H9 (cell line): ENCODE measurements around the gene AGGF1. TPM values are rescaled to one million over a fixed set of nuclear protein-coding genes. Genes with fewer than 3 reads are reported as not detected.
"Not testable (repeated sequence)": the region's sequence is repeated elsewhere in the genome, so short reads cannot be mapped to it uniquely, and the experiment has no call there.

Experiments used
- DNase-seq: peaks from one replicate; pipeline ENCODE4 v3.0.0-alpha.2; 2017
- H2AFZ ChIP-seq: one replicate; pipeline ENCODE4 v1.6.1; 2013; ENCODE audit warnings: mild to moderate bottlenecking, low read length, control low read depth, moderate library complexity
- H2AK5ac ChIP-seq: 2 replicates; pipeline ENCODE4 v1.6.1; 2013; ENCODE audit warnings: low read length, control low read depth, mixed read lengths; ENCODE audit not compliant: insufficient read length
- H2BK120ac ChIP-seq: one replicate; pipeline ENCODE4 v1.6.1; 2013; ENCODE audit warnings: low read depth, mild to moderate bottlenecking, low read length, control low read depth, inconsistent platforms; ENCODE audit not compliant: poor library complexity, severe bottlenecking
- H2BK12ac ChIP-seq: 2 replicates; pipeline ENCODE4 v1.6.1; 2013; ENCODE audit warnings: low read length, control low read depth, mixed read lengths, low read depth; ENCODE audit not compliant: insufficient read length
- H2BK15ac ChIP-seq: 2 replicates; pipeline ENCODE4 v1.6.1; 2013; ENCODE audit warnings: low read depth, low read length, control low read depth
- H2BK20ac ChIP-seq: one replicate; pipeline ENCODE4 v1.6.1; 2013; ENCODE audit warnings: low read depth, mild to moderate bottlenecking, low read length, control low read depth, inconsistent platforms; ENCODE audit not compliant: poor library complexity, severe bottlenecking
- H2BK5ac ChIP-seq: 2 replicates; pipeline ENCODE4 v1.6.1; 2013; ENCODE audit warnings: low read length, control low read depth, mixed read lengths; ENCODE audit not compliant: insufficient read length
- H3K14ac ChIP-seq: 2 replicates; pipeline ENCODE4 v1.6.1; 2013; ENCODE audit warnings: low read length, control low read depth; ENCODE audit not compliant: insufficient read depth
- H3K18ac ChIP-seq: 2 replicates; pipeline ENCODE4 v1.6.1; 2013; ENCODE audit warnings: low read depth, mild to moderate bottlenecking, mixed read lengths, low read length, control low read depth; ENCODE audit not compliant: insufficient read length
- H3K23ac ChIP-seq: 2 replicates; pipeline ENCODE4 v1.6.1; 2013; ENCODE audit warnings: low read length, control low read depth, mixed read lengths, low read depth; ENCODE audit not compliant: insufficient read length
- H3K23me2 ChIP-seq: 2 replicates; pipeline ENCODE4 v1.6.1; 2013; ENCODE audit warnings: low read depth, mild to moderate bottlenecking, mixed read lengths, low read length, control low read depth; ENCODE audit not compliant: insufficient read length, poor library complexity, severe bottlenecking
- H3K27ac ChIP-seq: 2 replicates; pipeline ENCODE4 v1.5.1; 2013; ENCODE audit warnings: low read length, control low read depth, mixed read lengths, low read depth; ENCODE audit not compliant: insufficient read length
- H3K27me3 ChIP-seq: 2 replicates; pipeline ENCODE4 v1.6.1; 2013; ENCODE audit warnings: low read length, control low read depth, inconsistent platforms; ENCODE audit not compliant: insufficient read depth
- H3K4ac ChIP-seq: 2 replicates; pipeline ENCODE4 v1.6.1; 2013; ENCODE audit warnings: low read depth, mild to moderate bottlenecking, control low read depth, inconsistent platforms, low read length, moderate library complexity
- H3K4me1 ChIP-seq: 2 replicates; pipeline ENCODE4 v1.6.1; 2013; ENCODE audit warnings: low read length, control low read depth, inconsistent platforms; ENCODE audit not compliant: insufficient read depth
- H3K4me2 ChIP-seq: 2 replicates; pipeline ENCODE4 v1.6.1; 2013; ENCODE audit warnings: low read length, control low read depth, mixed read lengths; ENCODE audit not compliant: insufficient read length, insufficient read depth
- H3K56ac ChIP-seq: 2 replicates; pipeline ENCODE4 v1.6.1; 2013; ENCODE audit warnings: low read depth, mild to moderate bottlenecking, mixed read lengths, low read length, control low read depth; ENCODE audit not compliant: insufficient read length
- H3K79me1 ChIP-seq: 2 replicates; pipeline ENCODE4 v1.6.1; 2013; ENCODE audit warnings: low read depth, mild to moderate bottlenecking, moderate library complexity, low read length, control low read depth, inconsistent platforms; ENCODE audit not compliant: insufficient read depth, poor library complexity, severe bottlenecking
- H3K79me2 ChIP-seq: 2 replicates; pipeline ENCODE4 v1.6.1; 2013; ENCODE audit warnings: low read length, control low read depth, inconsistent platforms; ENCODE audit not compliant: insufficient read depth
- H3K9ac ChIP-seq: 2 replicates; pipeline ENCODE4 v1.6.1; 2013; ENCODE audit warnings: low read length, control low read depth, mixed read lengths; ENCODE audit not compliant: insufficient read length; ENCODE audit errors: extremely low read depth
- H3K9me3 ChIP-seq: one replicate; pipeline ENCODE4 v1.6.1; 2013; ENCODE audit warnings: low read depth, low read length, inconsistent platforms; ENCODE audit not compliant: control insufficient read depth
- H3T11ph ChIP-seq: one replicate; pipeline ENCODE4 v1.6.1; 2013; ENCODE audit warnings: mild to moderate bottlenecking, low read length, control low read depth, inconsistent platforms
- H4K20me1 ChIP-seq: one replicate; pipeline ENCODE4 v1.6.1; 2013; ENCODE audit not compliant: control insufficient read depth, insufficient read length, insufficient read depth
- H4K5ac ChIP-seq: 2 replicates; pipeline ENCODE4 v1.6.1; 2013; ENCODE audit warnings: low read depth, mild to moderate bottlenecking, mixed read lengths, low read length, control low read depth; ENCODE audit not compliant: insufficient read length
- H4K8ac ChIP-seq: replicated peaks from 2 replicates; pipeline ENCODE4 v1.6.1; 2013; ENCODE audit warnings: low read length, control low read depth, mixed read lengths, low read depth; ENCODE audit not compliant: insufficient read length
- H4K91ac ChIP-seq: 2 replicates; pipeline ENCODE4 v1.6.1; 2013; ENCODE audit warnings: low read depth, mild to moderate bottlenecking, moderate library complexity, mixed read lengths, low read length, control low read depth; ENCODE audit not compliant: insufficient read length
- H3K27ac Mint-ChIP-seq, 3 experiments: 2 replicates in 2 of 3; 3 replicates in 1 of 3; pipeline ENCODE4 v1.8.0; 2020 to 2021; ENCODE audit warnings: mixed read lengths in 3 of 3, mild to moderate bottlenecking in 1 of 3, moderate library complexity in 1 of 3
- H3K27me3 Mint-ChIP-seq: 2 replicates; pipeline ENCODE4 v1.8.0; 2021; ENCODE audit warnings: low read depth, mild to moderate bottlenecking, moderate library complexity, mixed read lengths
- H3K36me3 Mint-ChIP-seq, 3 experiments: 2 replicates in 2 of 3; 3 replicates in 1 of 3; pipeline ENCODE4 v1.8.0; 2020 to 2021; ENCODE audit warnings: low read depth in 3 of 3, mixed read lengths in 3 of 3; ENCODE audit not compliant: insufficient read depth in 1 of 3
- H3K4me1 Mint-ChIP-seq, 2 experiments: 2 replicates each; pipeline ENCODE4 v1.8.0; 2020; ENCODE audit warnings: mixed read lengths in 2 of 2
- H3K4me3 Mint-ChIP-seq, 2 experiments: 2 replicates in 1 of 2; 3 replicates in 1 of 2; pipeline ENCODE4 v1.8.0; 2020 to 2021; ENCODE audit warnings: mild to moderate bottlenecking in 2 of 2, mixed read lengths in 2 of 2, moderate library complexity in 1 of 2
- H3K9me3 Mint-ChIP-seq, 2 experiments: 2 replicates in 1 of 2; 3 replicates in 1 of 2; pipeline ENCODE4 v1.8.0; 2020; ENCODE audit warnings: mild to moderate bottlenecking in 2 of 2, mixed read lengths in 2 of 2, moderate library complexity in 1 of 2
- WGBS: extraction: QIAGEN DNeasy Blood & Tissue Kit; methylation state at CpG from one replicate; pipeline ENCODE4 v1.1.7; 2013; ENCODE audit warnings: missing lambda C conversion rate, low lambda C conversion rate, mixed read lengths; ENCODE audit not compliant: insufficient read length; ENCODE audit errors: extremely low coverage; 5-methylcytosine and 5-hydroxymethylcytosine counted together
- total RNA-seq: library from RNA; stranded (reverse); gene quantifications from 2 replicates; pipeline ENCODE4 v1.2.1, GENCODE V29; 2021
- TF ChIP-seq, protein P1 (sequence below): fragments of 200-600 bp; sonication (generic); conservative IDR thresholded peaks from 3 replicates; pipeline ENCODE4 v1.8.0; 2021; ENCODE audit warnings: antibody characterized with exemption, mild to moderate bottlenecking

AGGF1 gene
- total RNA-seq, 1 experiment from 2014 or later = 13.6 TPM

DNA sequence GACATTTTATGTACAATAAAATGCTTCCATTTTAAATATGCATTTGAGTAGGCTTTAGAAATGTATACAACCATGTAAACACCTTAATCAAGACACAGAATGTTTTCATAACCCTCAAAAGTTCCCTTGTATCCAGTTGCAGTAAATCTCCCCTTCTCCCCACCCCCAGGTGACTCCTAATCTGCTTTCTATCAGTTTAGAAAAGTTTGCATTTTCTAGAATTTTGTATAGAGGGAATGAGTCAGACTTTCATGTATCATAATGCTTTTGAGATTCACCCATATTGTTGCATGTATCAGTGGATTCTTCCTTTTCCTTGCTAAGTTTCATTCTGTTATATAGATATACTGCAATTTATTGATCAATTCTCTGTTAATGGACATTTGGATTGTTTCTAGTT is 74.6 kb downstream of the AGGF1 start:
- H3K9me3 ChIP-seq = no peaks in the 10 kb centered on the region
- H2BK120ac ChIP-seq = no peak overlapping the region
- Mint-ChIP-seq H3K4me1 (no peaks in the 10 kb centered on the region), H3K36me3 (peaks cover 6 to 14% (median 11%) of the 10 kb centered on the region in 3 experiments; a peak in 5 of 7 replicates), H3K4me3 (no peak overlapping the region), H3K27ac (no peak overlapping the region), H3K27me3 (no peaks in the 10 kb centered on the region), H3K9me3 (peaks cover 0 to 3% of the 10 kb centered on the region in 2 experiments; a peak in 2 of 5 replicates)
- H4K91ac ChIP-seq = no peak overlapping the region
- no peak overlapping the region for H2AFZ ChIP-seq
- DNase-seq = no peak
- no peak overlapping the region for H3K23ac ChIP-seq
- H3K27ac ChIP-seq = no peak overlapping the region
- H2AK5ac ChIP-seq = no peak overlapping the region
- no peaks in the 10 kb centered on the region for H3K23me2 ChIP-seq
- H3T11ph ChIP-seq = no peak overlapping the region
- H4K5ac ChIP-seq = no peak overlapping the region
- no peaks in the 10 kb centered on the region for H3K27me3 ChIP-seq
- H3K56ac ChIP-seq = no peak overlapping the region
- TF ChIP-seq, protein P1, sequence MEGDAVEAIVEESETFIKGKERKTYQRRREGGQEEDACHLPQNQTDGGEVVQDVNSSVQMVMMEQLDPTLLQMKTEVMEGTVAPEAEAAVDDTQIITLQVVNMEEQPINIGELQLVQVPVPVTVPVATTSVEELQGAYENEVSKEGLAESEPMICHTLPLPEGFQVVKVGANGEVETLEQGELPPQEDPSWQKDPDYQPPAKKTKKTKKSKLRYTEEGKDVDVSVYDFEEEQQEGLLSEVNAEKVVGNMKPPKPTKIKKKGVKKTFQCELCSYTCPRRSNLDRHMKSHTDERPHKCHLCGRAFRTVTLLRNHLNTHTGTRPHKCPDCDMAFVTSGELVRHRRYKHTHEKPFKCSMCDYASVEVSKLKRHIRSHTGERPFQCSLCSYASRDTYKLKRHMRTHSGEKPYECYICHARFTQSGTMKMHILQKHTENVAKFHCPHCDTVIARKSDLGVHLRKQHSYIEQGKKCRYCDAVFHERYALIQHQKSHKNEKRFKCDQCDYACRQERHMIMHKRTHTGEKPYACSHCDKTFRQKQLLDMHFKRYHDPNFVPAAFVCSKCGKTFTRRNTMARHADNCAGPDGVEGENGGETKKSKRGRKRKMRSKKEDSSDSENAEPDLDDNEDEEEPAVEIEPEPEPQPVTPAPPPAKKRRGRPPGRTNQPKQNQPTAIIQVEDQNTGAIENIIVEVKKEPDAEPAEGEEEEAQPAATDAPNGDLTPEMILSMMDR = no peak
- no peak overlapping the region for H4K8ac ChIP-seq
- no peak overlapping the region for H3K4ac ChIP-seq
- no peaks in the 10 kb centered on the region for H4K20me1 ChIP-seq
- H3K4me1 ChIP-seq = no peaks in the 10 kb centered on the region
- no peaks in the 10 kb centered on the region for H3K79me1 ChIP-seq
- H2BK12ac ChIP-seq = no peak overlapping the region
- H2BK15ac ChIP-seq = no peak overlapping the region
- H3K9ac ChIP-seq = no peak overlapping the region
- H2BK20ac ChIP-seq = no peak overlapping the region
- no peak overlapping the region for H3K18ac ChIP-seq
- H3K14ac ChIP-seq = no peak overlapping the region
- 0 out of 2 replicates have a peak, but pooled peaks cover 2% of the 10 kb centered on the region for H3K79me2 ChIP-seq
- H3K4me2 ChIP-seq = no peak overlapping the region
- no peak overlapping the region for H2BK5ac ChIP-seq

DNA sequence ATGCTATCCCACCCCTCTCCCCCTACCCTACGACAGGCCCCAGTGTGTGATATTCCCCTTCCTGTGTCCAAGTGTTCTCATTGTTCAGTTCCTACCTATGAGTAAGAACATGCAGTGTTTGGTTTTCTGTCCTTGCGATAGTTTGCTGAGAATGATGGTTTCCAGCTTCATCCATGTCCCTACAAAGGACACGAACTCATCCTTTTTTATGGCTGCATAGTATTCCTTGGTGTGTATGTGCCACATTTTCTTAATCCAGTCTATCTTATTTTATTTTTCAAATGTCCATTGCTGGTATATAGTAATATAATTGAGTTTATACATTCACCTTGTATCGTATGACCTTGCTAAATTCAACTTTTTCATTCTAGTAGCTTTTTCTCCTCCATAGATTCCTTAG is 76.8 kb downstream of the AGGF1 start:
- H4K20me1 ChIP-seq, H4K8ac ChIP-seq, H3T11ph ChIP-seq, H3K18ac ChIP-seq, H3K79me2 ChIP-seq, H2BK5ac ChIP-seq, H3K27me3 ChIP-seq, H3K4me1 ChIP-seq, H3K27ac Mint-ChIP-seq, H4K91ac ChIP-seq, H3K23me2 ChIP-seq, DNase-seq, H3K9me3 ChIP-seq, H3K27me3 Mint-ChIP-seq, H4K5ac ChIP-seq, H2BK12ac ChIP-seq, H2BK20ac ChIP-seq, H3K4me1 Mint-ChIP-seq, H3K9ac ChIP-seq, H2BK120ac ChIP-seq, H3K23ac ChIP-seq, H2AK5ac ChIP-seq, H3K4me3 Mint-ChIP-seq, H3K79me1 ChIP-seq, H3K14ac ChIP-seq, H3K27ac ChIP-seq, H3K9me3 Mint-ChIP-seq, H3K56ac ChIP-seq, H2AFZ ChIP-seq, H3K4ac ChIP-seq, H2BK15ac ChIP-seq, H3K4me2 ChIP-seq: not testable (repeated sequence)
- no CpG with 5 or more reads among the region's 4 CpGs for WGBS
- H3K36me3 Mint-ChIP-seq = peaks cover 6 to 16% (median 10%) of the 10 kb centered on the region in 3 experiments; a peak in 5 of 7 replicates
